Measurements from ENCODE around the gene TUBA1B.

- TF ChIP-seq CTCF (IDR thresholded peaks at IDR 0.05; ENCODE audit: low read depth, low read length, poor library complexity, severe bottlenecking) (no peak), EZH2phosphoT487 (IDR thresholded peaks at IDR 0.05; ENCODE audit: borderline replicate concordance, low read length) (no peak)
These were observed 13.2 kb upstream of the TUBA1B start for GRCh38 chr12:49144384-49144783.

Data from DOHH2 (cell line).